NCI-H1930 (cell line): Measurements from ENCODE around the gene SLC25A33.
"Not testable (repeated sequence)": the region's sequence is repeated elsewhere in the genome, so short reads cannot be mapped to it uniquely, and the experiment has no call there.

Experiments used
- DNase-seq, 2 experiments: peaks; one replicate each; lab custom pipeline; 2025; lab: John Stamatoyannopoulos, UW

Gene SLC25A33

GRCh38 chr1:9539165-9539828, at the start of gene SLC25A33:
TSS of gene SLC25A33 (plus strand) at chr1:9539465. CDS start at chr1:9539692, 227 bp downstream.
- peak; percentile 89 to 97 for DNase-seq

DNA sequence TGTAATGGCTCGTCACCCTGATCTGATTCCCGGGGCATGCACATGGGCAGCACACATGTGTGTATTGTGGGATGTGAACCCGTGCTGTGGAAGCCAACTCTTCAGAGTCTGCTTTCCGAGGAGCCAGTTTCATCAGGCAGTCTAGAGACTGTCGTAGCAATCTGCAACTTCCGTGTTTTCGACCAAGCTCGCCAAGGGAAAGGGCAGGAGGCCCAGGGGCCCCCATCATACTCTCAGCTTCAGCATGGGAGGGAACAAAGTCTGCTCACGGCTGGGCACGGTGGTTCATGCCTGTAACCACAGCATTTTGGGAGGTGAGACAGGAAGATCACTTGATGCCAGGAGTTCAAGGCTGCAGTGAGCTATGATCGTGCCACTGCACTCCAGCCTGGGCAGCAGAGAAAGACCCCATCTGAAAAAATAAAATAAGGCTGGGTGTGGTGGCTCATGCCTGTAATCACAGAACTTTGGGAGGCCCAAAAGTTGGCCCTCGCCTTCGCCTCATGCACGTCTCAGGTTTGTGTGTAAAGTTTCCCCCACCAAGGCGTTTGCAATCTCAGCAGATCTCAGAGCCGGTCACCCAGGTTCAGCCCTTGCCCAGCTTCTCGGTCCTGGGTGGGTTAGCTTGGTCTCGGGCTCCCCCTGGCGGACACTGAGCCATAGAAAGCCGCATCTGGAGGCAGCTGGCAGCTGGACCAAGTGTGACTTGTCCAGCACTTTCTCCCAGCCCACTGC, 48.5 kb upstream of the SLC25A33 start:
- DNase-seq, result peak; percentile 52 to 69

DNA sequence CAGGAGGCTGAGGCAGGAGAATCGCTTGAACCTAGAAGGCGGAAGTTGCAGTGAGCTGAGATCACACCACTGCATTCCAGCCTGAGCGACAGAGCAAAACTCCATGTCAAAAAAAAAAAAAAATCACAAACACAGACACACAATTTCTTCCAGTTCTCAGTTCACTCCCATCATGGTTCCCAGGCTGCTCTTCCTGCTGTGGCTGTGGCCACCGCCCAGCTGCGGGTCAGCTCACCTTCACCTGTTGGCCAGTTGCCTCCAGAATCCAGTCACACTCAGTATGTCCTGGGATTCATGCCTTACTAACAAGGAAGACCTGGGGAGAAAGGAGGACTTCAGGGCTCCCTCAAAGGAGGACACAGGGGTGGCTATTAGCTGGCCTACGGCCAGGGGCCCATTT, 45.9 kb upstream of the SLC25A33 start:
- DNase-seq, result no peak

DNA sequence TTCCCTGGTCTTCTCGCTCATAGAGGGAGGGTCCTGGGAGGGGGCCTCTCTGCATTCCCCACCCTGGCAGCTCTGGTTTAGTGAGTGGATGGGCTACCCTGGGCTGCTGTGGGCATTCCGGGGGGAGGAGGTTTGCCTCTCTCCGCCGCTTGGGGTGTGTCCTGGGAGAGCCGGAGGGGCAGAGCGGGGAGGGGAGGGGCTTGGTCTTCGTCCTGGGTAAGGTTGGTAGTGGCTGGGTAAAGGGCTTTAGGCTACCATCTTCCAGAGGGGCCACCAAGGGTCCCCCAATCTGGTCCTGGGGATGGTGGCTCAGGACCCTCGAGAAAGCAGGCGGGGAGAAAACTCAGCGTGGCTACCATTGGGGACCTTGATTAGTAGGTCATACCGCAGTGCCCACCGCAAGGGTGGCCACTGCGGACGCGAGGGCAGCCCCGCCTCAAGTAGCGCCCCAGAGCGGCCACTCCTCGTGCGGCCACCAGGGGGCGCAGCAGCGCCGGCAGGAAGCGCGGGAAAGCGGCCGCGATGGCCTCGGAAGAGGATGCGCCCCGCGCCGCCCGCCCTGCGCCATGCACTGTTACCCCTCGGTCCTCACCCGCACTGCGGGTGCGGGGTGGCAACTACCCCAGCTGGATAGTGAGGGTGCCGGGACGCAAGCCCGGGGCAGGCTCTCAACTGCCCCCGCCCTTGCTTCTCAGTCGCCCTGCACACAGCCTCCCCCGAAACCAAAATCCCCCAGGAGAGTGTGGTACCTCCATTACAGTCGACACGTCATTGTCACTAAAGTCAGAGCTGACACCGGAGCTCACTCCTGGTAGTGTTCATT, 44.1 kb upstream of the SLC25A33 start:
- DNase-seq, result peak; percentile 22 to 72

GRCh38 chr1:9495854-9496374, 43.4 kb upstream of the SLC25A33 start:
- DNase-seq, result no peak

GRCh38 chr1:9500756-9501754, 38.2 kb upstream of the SLC25A33 start:
- DNase-seq, result no peak

DNA sequence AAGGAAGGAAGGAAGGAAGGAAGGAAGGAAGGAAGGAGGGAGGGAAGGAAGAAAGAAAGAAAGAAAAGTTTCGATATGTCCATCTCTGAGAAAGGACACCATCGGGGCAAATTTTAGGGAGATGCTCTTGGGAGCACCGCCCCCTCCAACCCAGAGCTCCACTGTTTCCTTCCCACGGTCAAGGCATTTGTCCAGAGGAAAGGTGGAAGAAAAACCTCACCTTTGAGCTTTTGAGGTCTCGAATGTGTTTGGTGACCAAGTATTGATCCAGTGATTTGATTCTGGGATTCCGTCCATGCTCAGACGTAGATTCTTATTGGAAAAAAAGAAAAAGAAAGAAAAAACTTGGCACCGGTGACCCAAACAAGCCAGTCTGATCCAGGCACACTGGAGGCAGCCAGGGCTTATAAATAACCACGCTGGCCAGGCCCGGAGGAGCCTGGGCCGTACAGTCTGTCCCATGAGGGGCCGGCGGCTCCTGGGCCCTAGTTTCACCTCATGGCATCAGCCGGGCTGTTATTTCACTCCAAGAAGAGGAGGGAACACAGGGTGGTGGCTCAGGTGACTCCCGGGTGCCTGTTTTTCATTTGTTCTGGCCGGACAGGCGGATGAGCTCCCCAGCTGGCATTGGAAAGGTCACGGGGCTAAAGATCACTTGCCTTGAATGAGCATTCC, 36.1 kb upstream of the SLC25A33 start:
- DNase-seq, result no peak

- no peak for DNase-seq
Measured at GRCh38 chr1:9505143-9505542, 34.1 kb upstream of the SLC25A33 start.

DNA sequence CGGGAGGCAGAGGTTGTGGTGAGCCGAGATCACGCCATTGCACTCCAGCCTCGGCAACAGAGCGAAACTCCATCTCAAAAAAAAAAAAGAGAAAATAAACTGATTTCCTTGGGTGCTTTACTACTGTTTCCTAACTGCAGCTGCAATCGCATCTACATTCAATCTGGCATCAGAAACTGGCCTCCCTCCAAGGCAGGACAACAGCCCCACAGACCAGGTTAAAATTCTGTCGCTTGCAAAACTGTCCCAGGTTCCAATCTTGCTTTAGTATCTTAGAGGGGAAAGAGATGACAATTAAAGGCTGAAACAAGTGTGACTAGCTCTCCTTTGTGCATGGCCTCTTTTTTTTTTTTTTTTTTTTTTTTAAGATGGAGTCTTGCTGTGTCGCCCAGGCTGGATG, 32.4 kb upstream of the SLC25A33 start:
- no peak for DNase-seq

DNA sequence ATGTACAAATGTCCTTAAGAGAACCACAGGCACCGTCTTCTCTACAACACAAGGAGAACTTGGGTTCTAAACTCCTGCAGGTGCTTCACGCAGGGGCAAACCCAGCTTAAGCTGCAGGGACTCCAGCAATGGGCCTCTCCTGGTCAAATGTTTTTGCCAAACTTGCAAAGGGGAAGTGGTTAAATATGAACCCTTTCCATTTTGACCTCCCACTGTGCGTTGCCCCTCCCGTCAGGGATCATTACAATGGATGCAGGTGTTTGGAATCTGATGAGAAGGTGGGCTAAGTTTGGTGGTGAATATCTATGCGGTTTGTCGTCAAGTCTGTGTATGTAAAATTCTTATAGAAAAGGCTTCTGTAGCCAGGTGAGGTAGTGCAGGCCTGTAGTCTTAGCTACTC, 29.1 kb upstream of the SLC25A33 start:
- DNase-seq, result no peak

- not testable (repeated sequence) for DNase-seq
Measured at GRCh38 chr1:9515550-9515949, 23.7 kb upstream of the SLC25A33 start.

- DNase-seq, result no peak
Measured at GRCh38 chr1:9518454-9518998, 20.7 kb upstream of the SLC25A33 start.

- no peak for DNase-seq
Measured at GRCh38 chr1:9520411-9520810, 18.9 kb upstream of the SLC25A33 start.

DNA sequence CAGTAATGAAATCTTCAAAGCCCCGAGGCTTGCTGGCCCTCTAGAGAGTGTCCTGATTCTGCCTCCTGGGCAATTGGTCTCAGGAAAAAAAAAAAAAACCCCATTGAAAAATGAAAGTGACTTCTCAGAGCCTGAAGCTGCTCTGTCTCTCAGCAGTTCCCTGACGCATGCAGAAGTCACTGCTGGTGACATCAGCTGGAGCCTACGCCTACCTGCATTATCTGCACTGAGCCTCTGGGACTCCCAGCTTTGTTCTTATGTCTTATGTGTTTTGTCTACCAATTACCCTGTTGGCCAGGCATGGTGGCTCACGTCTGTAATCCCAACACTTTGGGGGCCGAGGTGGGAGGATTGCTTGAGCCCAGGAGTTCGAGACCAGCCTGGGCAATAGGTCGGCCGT, 10.1 kb upstream of the SLC25A33 start:
- no peak for DNase-seq

- DNase-seq, result no peak
Measured at GRCh38 chr1:9530320-9530719, 8.9 kb upstream of the SLC25A33 start.

DNA sequence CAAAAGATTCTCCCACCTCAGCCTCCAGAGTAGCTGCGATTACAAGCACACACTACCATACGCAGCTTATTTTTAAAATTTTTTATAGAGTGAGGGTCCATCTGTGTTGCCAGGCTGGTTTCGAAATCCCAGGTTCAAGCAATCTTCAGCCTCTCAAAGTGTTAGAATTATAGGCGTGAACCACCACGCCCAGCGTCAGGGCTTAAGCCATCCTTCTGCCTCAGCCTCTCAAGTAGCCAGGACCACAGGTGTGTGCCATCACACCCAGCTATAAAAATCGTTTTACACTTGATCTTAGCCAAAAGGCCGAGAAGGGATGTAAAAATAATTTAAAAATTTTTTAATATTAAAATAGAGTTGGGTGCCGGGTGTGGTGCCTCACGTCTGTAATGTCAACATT, 4.3 kb upstream of the SLC25A33 start:
- no peak for DNase-seq

DNA sequence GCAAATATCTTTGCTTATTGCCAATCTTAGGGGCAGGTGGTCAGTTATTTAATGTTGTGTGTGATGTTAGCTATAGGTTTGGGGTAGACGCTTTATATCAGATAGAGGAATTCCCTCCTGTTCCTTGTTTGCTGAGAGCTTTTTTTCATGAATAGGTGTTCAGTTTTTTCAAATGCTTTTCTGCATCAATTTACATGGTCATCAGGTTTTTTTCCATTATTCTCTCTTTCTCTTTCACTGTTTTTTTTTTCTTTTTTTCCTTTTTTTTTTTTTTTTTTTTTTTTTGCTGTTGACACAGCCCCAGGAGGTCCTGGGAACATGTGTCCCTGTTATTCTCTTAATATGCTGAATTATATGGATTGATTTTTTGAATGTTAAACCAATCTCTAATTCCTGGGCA, 3.0 kb upstream of the SLC25A33 start:
- no peak for DNase-seq

GRCh38 chr1:9537863-9538668, 1.2 kb upstream of the SLC25A33 start:
- DNase-seq, result no peak

DNA sequence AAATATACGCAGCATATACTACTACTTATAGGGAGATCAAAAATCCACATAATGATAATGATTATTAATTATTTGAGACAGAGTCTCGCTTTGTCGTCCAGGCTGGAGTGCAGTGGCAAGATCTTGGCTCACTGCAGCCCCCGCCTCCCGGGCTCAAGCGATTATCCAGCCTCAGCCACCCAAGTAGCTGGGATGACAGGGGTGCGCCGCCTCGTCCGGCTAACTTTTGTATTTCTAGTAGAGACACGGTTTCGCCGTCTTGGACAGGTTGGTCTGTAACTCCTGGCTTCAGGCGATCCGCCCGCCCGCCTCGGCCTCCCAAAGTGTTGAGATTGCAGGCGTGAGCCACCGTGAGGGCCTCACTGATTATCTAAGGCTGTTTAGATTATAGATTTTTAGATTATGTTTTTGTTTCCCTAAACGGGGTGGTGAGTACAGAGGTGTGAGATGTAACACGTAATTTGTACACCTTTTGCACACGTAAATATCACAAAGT, 548 bp upstream of the SLC25A33 start:
- no peak for DNase-seq
